Immature natural killer cell (primary cell): Measurements from ENCODE around the gene TMEM94. TPM values are rescaled to one million over a fixed set of nuclear protein-coding genes. Genes with fewer than 3 reads are reported as not detected.
A peak's percentile ranks its signal among the peaks of the same experiment; 100 is the strongest.

ENCODE experiments used
- DNase-seq, 3 donors: peaks; one replicate each; pipeline ENCODE4 v3.0.0; 2022; ENCODE audit warnings: mixed read lengths in 1 of 3
- H3K27ac Mint-ChIP-seq, 6 donors: one replicate each; pipeline ENCODE4 v1.8.0; 2020; ENCODE audit warnings: mixed read lengths in 6 of 6, mild to moderate bottlenecking in 5 of 6, inconsistent platforms in 4 of 6, moderate library complexity in 3 of 6
- H3K27me3 Mint-ChIP-seq, 3 donors: one replicate each; pipeline ENCODE4 v1.8.0; 2020 to 2021; ENCODE audit warnings: low read depth in 3 of 3, mild to moderate bottlenecking in 3 of 3, mixed read lengths in 3 of 3, moderate library complexity in 3 of 3, inconsistent platforms in 1 of 3
- H3K36me3 Mint-ChIP-seq, 3 donors: one replicate each; pipeline ENCODE4 v1.8.0; 2020; ENCODE audit warnings: mixed read lengths in 3 of 3, inconsistent platforms in 2 of 3, mild to moderate bottlenecking in 2 of 3
- H3K4me1 Mint-ChIP-seq, 2 donors: one replicate each; pipeline ENCODE4 v1.8.0; 2020; ENCODE audit warnings: inconsistent platforms in 2 of 2, mild to moderate bottlenecking in 2 of 2, mixed read lengths in 2 of 2, moderate library complexity in 1 of 2
- H3K4me3 Mint-ChIP-seq, 5 donors: one replicate each; pipeline ENCODE4 v1.8.0; 2020; ENCODE audit warnings: mild to moderate bottlenecking in 5 of 5, mixed read lengths in 5 of 5, inconsistent platforms in 3 of 5, moderate library complexity in 3 of 5
- H3K9me3 Mint-ChIP-seq, 6 donors: one replicate each; pipeline ENCODE4 v1.8.0; 2020; ENCODE audit warnings: mild to moderate bottlenecking in 6 of 6, mixed read lengths in 6 of 6, inconsistent platforms in 4 of 6, moderate library complexity in 3 of 6
- polyA plus RNA-seq, 3 donors: library from polyadenylated mRNA; unstranded; fragments of 300-500 nt; fragmentation: Illumina TruSeq; gene quantifications; one replicate each; pipeline ENCODE4 v1.2.3, GENCODE V29; 2021

Gene TMEM94
- polyA plus RNA-seq, 3 donors from 2014 or later = 3.2 to 21.9 (median 9.3) TPM

DNA sequence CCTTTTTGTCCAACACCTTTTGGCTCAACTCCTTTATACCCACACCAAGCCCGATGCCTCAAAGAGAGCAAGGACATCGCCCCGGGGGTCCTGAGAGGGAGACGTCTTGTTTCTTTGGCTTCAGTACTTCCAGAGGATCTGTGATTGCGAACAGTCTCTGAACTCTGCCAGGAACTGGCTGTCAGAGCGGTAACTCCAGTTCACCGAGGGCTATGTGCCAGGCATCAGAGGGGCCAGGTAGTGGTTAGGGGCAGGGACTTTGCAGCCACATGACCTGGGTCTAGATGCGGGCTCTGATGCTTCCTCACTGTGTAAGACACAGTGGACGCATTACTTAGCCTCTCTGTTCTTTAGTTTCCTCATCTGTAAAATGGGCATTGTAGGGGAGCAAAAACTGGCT, 90.7 kb downstream of the TMEM94 start:
- Mint-ChIP-seq H3K4me1 (peaks cover 27 to 49% of the 10 kb centered on the region in 2 donors), H3K27ac (peak overlapping the region in 2 of 6 donors; percentile 29 to 57), H3K4me3 (no peak overlapping the region), H3K36me3 (peaks cover 0 to 18% (median 4%) of the 10 kb centered on the region in 3 donors), H3K9me3 (no peaks in the 10 kb centered on the region), H3K27me3 (peaks cover 0 to 3% (median 0%) of the 10 kb centered on the region in 3 donors)
- DNase-seq = no peak

GRCh38 chr17:75548813-75549212, 92.4 kb downstream of the TMEM94 start:
- Mint-ChIP-seq H3K4me3 (peak overlapping the region in 3 of 5 donors; percentile 20 to 46 (median 44)), H3K4me1 (peaks cover 27 to 57% of the 10 kb centered on the region in 2 donors), H3K27ac (peak overlapping the region; percentile 40 to 88 (median 78)), H3K27me3 (peaks cover 0 to 2% (median 0%) of the 10 kb centered on the region in 3 donors), H3K36me3 (peaks cover 0 to 18% (median 3%) of the 10 kb centered on the region in 3 donors), H3K9me3 (no peaks in the 10 kb centered on the region)
- peak; percentile 48 to 56 (median 49) for DNase-seq

Other genes with a start within 250 kb of the TMEM94 start
- 10 to 100 TPM in 1 of 3 donors, 1 to 10 TPM in 2; 3.7 to 17.8 (median 3.8) TPM for gene GGA3, start 195.0 kb upstream of the TMEM94 start, polyA plus RNA-seq
- gene MRPS7, start 194.8 kb upstream of the TMEM94 start, polyA plus RNA-seq = 100 to 1,000 TPM; 118 to 189 (median 122) TPM
- 100 to 1,000 TPM; 113 to 187 (median 145) TPM for gene MIF4GD, start 185.4 kb upstream of the TMEM94 start, polyA plus RNA-seq
- 10 to 100 TPM; 11.2 to 27.2 (median 21.0) TPM for gene SLC25A19, start 167.2 kb upstream of the TMEM94 start, polyA plus RNA-seq
- gene GRB2, start 51.0 kb upstream of the TMEM94 start, polyA plus RNA-seq = 100 to 1,000 TPM; 104 to 161 (median 135) TPM
- not detected for gene CASKIN2, start 58.9 kb downstream of the TMEM94 start, polyA plus RNA-seq
- gene TSEN54, start 59.9 kb downstream of the TMEM94 start, polyA plus RNA-seq = 100 to 1,000 TPM; 205 to 238 (median 209) TPM
- 100 to 1,000 TPM in 1 of 3 donors, 10 to 100 TPM in 2; 81.2 to 137 (median 84.4) TPM for gene LLGL2, start 69.1 kb downstream of the TMEM94 start, polyA plus RNA-seq
- gene MYO15B, start 131.2 kb downstream of the TMEM94 start, polyA plus RNA-seq = 1 to 10 TPM in 2 of 3 donors, under 1 TPM in 1; 0.76 to 3.0 (median 2.6) TPM
- gene SMIM5, start 176.8 kb downstream of the TMEM94 start, polyA plus RNA-seq = 1 to 10 TPM in 1 of 3 donors, not detected in 2; 1.1 TPM
- gene RECQL5, start 210.5 kb downstream of the TMEM94 start, polyA plus RNA-seq = 10 to 100 TPM in 2 of 3 donors, 1 to 10 TPM in 1; 7.0 to 18.1 (median 15.5) TPM
- 10 to 100 TPM; 71.5 to 94.2 (median 80.1) TPM for gene SAP30BP, start 210.7 kb downstream of the TMEM94 start, polyA plus RNA-seq